A673 (cell line): Measurements from ENCODE around the gene NREP. TPM values are rescaled to one million over a fixed set of nuclear protein-coding genes. Genes with fewer than 3 reads are reported as not detected.
A peak's percentile ranks its signal among the peaks of the same experiment; 100 is the strongest.

Experiments
- BruUV-seq: library from RNA; stranded (reverse); fragments of 400-500 nt; replicated peaks from 2 replicates; lab custom pipeline; 2021; lab: Mats Ljungman, UMichigan
- CTCF ChIA-PET: fragments of 300-600 bp; sonication (Branson Sonifier 250); formaldehyde crosslinking; loops from one replicate; lab custom pipeline; 2022; ENCODE audit warnings: antibody characterized with exemption; lab: Charles Lee
- POLR2A ChIA-PET: fragments of 300-600 bp; sonication (Branson Sonifier 250); formaldehyde crosslinking; loops from one replicate; lab custom pipeline; 2022; ENCODE audit warnings: antibody characterized with exemption; ENCODE audit not compliant: low non-redundant PET; lab: Charles Lee
- DNase-seq: peaks from one replicate; pipeline ENCODE4 v3.0.0-alpha.2; 2015; ENCODE audit warnings: low spot score
- H3K27ac ChIP-seq: fragments of 200-600 bp; sonication (generic); 2 replicates; pipeline ENCODE4 v1.5.1; 2016; ENCODE audit warnings: mixed run types, low read depth, mild to moderate bottlenecking, mixed read lengths, antibody characterized with exemption, low read length; ENCODE audit not compliant: poor library complexity, severe bottlenecking
- H3K27me3 ChIP-seq: fragments of 200-600 bp; sonication (generic); replicated peaks from 2 replicates; pipeline ENCODE4 v1.6.1; 2017; ENCODE audit warnings: mixed run types, low read depth, mild to moderate bottlenecking, mixed read lengths, antibody characterized with exemption, low read length; ENCODE audit not compliant: insufficient read depth, poor library complexity
- H3K36me3 ChIP-seq: fragments of 200-600 bp; sonication (generic); 2 replicates; pipeline ENCODE4 v1.6.1; 2016; ENCODE audit warnings: mixed run types, mild to moderate bottlenecking, mixed read lengths, antibody characterized with exemption, low read length; ENCODE audit not compliant: insufficient read depth, poor library complexity, severe bottlenecking
- H3K4me1 ChIP-seq: fragments of 200-600 bp; sonication (generic); 2 replicates; pipeline ENCODE4 v1.6.1; 2017; ENCODE audit warnings: mixed run types, mild to moderate bottlenecking, mixed read lengths, antibody characterized with exemption, low read length; ENCODE audit not compliant: insufficient read depth, poor library complexity, severe bottlenecking
- H3K4me3 ChIP-seq: fragments of 200-600 bp; sonication (generic); 2 replicates; pipeline ENCODE4 v1.5.1; 2016; ENCODE audit warnings: low read depth, mixed run types, mild to moderate bottlenecking, mixed read lengths, low read length; ENCODE audit not compliant: poor library complexity, severe bottlenecking
- H3K9me3 ChIP-seq: fragments of 200-600 bp; sonication (generic); 2 replicates; pipeline ENCODE4 v1.6.1; 2016; ENCODE audit warnings: mixed run types, low read depth, mild to moderate bottlenecking, mixed read lengths, antibody characterized with exemption, low read length; ENCODE audit not compliant: poor library complexity, severe bottlenecking
- CTCF ChIP-seq: fragments of 300-800, 200-600 bp; sonication (generic); conservative IDR thresholded peaks from 2 replicates; pipeline ENCODE4 v1.5.1; 2017; ENCODE audit warnings: low read depth, mild to moderate bottlenecking, antibody characterized with exemption, low read length, moderate library complexity, mixed read lengths
- EZH2 ChIP-seq: fragments of 200-600 bp; sonication (generic); IDR thresholded peaks from 2 replicates; pipeline ENCODE4 v1.6.1; 2017; ENCODE audit warnings: borderline replicate concordance, low read depth, mild to moderate bottlenecking, mixed read lengths, antibody characterized with exemption, low read length; ENCODE audit not compliant: poor library complexity, severe bottlenecking
- intact Hi-C: fragments of 100-400 bp; cut with micrococcal nuclease; formaldehyde crosslinking; loops from one replicate; pipeline ENCODE4 v1.10.0; 2022; ENCODE audit not compliant: unreplicated experiment
- total RNA-seq: library from RNA; stranded (reverse); gene quantifications from 2 replicates; pipeline ENCODE4 v1.2.3, GENCODE V29; 2021

NREP gene
- total RNA-seq, 1 experiment from 2014 or later = 31.0 TPM

GRCh38 chr5:111697881-111698757 is 58.9 kb downstream of the NREP start:
- TF ChIP-seq CTCF (no peak), EZH2 (no peak)
- POLR2A ChIA-PET = no interaction called here
- Histone ChIP-seq H3K27ac (no peak overlapping the region), H3K36me3 (no peaks in the 10 kb centered on the region), H3K4me1 (no peaks in the 10 kb centered on the region), H3K27me3 (no peaks in the 10 kb centered on the region), H3K9me3 (no peaks in the 10 kb centered on the region), H3K4me3 (no peak overlapping the region)
- no peak for DNase-seq
- CTCF ChIA-PET = no interaction called here
- BruUV-seq = no TSS peak
- intact Hi-C loops = no loop called here

GRCh38 chr5:111697215-111697614 is 59.8 kb downstream of the NREP start:
- Histone ChIP-seq H3K4me1 (no peaks in the 10 kb centered on the region), H3K4me3 (no peak overlapping the region), H3K27ac (no peak overlapping the region), H3K36me3 (no peaks in the 10 kb centered on the region), H3K27me3 (no peaks in the 10 kb centered on the region), H3K9me3 (no peaks in the 10 kb centered on the region)
- TF ChIP-seq CTCF = no peak
- TF ChIP-seq EZH2 = no peak
- DNase-seq = peak; percentile 41
- CTCF ChIA-PET = no interaction called here
- BruUV-seq = no TSS peak
- POLR2A ChIA-PET = no interaction called here
- intact Hi-C loops = no loop called here

DNA sequence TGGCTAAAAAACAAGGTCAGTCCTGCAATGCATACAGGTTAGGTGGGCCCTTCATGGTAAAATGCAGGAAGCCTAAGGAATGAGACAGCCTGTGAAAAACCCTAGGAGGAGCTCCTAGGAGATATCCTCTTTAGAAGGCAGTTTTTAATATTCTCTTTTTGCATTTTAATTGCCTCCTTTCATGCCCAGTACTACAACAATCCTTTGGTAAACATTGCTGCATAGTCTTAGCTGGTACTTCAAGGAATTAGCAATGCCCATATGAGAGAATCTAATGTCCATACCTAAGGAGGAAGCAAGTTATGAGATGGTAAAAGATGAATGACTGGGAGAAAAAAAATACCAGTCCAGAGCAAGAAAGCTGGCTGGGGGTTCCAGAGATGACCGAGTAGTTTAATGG is 61.0 kb downstream of the NREP start:
- DNase-seq = no peak
- CTCF ChIA-PET = no interaction called here
- Histone ChIP-seq H3K4me3 (no peak overlapping the region), H3K27ac (no peak overlapping the region), H3K36me3 (no peaks in the 10 kb centered on the region), H3K4me1 (no peaks in the 10 kb centered on the region), H3K27me3 (no peaks in the 10 kb centered on the region), H3K9me3 (no peaks in the 10 kb centered on the region)
- TF ChIP-seq CTCF (no peak), EZH2 (no peak)
- intact Hi-C loops = no loop called here
- POLR2A ChIA-PET = no interaction called here
- no TSS peak for BruUV-seq
